ENCODE data around the gene NEGR1. TPM values are rescaled to one million over a fixed set of nuclear protein-coding genes. Genes with fewer than 3 reads are reported as not detected.

NEGR1 gene
- total and polyA plus RNA-seq, 4 donors, result 0.08 to 0.14 (median 0.12) TPM; not detected in 1

GRCh38 chr1:71566413-71566812 lies 715.9 kb downstream of the NEGR1 start:
- TF ChIP-seq ZBTB33 (IDR thresholded peaks at IDR 0.05) (no peak), TAF1 (conservative IDR thresholded peaks at IDR 0.05) (no peak), GABPA (IDR thresholded peaks at IDR 0.05 in 1 of 2, conservative IDR thresholded peaks at IDR 0.05 in 1 of 2) (no peak), NR2F2 (IDR thresholded peaks at IDR 0.05) (no peak), ATF3 (IDR thresholded peaks at IDR 0.05) (no peak), HNF4A (conservative IDR thresholded peaks at IDR 0.05) (no peak), HNF4G (IDR thresholded peaks at IDR 0.05) (no peak), YY1 (IDR thresholded peaks at IDR 0.05) (no peak), RAD21 (IDR thresholded peaks at IDR 0.05) (no peak), REST (IDR thresholded peaks at IDR 0.05) (no peak)
- H3K36me3 ChIP-seq (ENCODE audit: control insufficient read depth in 4 of 4, insufficient read depth in 3 of 4, low read depth in 1 of 4, low read length in 3 of 4), result no peaks in the 10 kb centered on the region
- no peak overlapping the region for H3K27ac ChIP-seq (ENCODE audit: low read depth in 1 of 2, low read length in 2 of 2)
- H3K27me3 ChIP-seq (ENCODE audit: control insufficient read depth in 4 of 4, insufficient read depth in 4 of 4, low read length in 3 of 4), result no peaks in the 10 kb centered on the region
- 80% methylated on average over 1 of the region's 1 CpG for WGBS
- no peaks in the 10 kb centered on the region for H3K4me1 ChIP-seq (ENCODE audit: control insufficient read depth in 4 of 4, insufficient read depth in 4 of 4, low read length in 3 of 4)
- no peak overlapping the region for H3K9ac ChIP-seq (ENCODE audit: low read depth in 1 of 2, low read length in 2 of 2)
- DNase-seq (ENCODE audit: low spot score), result no peak
- H3K9me3 ChIP-seq (ENCODE audit: control insufficient read depth in 4 of 4, low read length in 3 of 4), result no peaks in the 10 kb centered on the region
- H3K4me3 ChIP-seq (ENCODE audit: low read depth in 1 of 3, low read length in 3 of 3), result no peak overlapping the region

GRCh38 chr1:71565831-71566230 lies 716.5 kb downstream of the NEGR1 start:
- H3K27ac ChIP-seq (ENCODE audit: low read depth in 1 of 2, low read length in 2 of 2), result no peak overlapping the region
- no peak for TF ChIP-seq MAX (IDR thresholded peaks at IDR 0.05)
- no peak for TF ChIP-seq RXRA (IDR thresholded peaks at IDR 0.05)
- TF ChIP-seq REST (IDR thresholded peaks at IDR 0.05), result no peak
- no peak for TF ChIP-seq NR2F2 (IDR thresholded peaks at IDR 0.05)
- no peak for TF ChIP-seq ZBTB33 (IDR thresholded peaks at IDR 0.05)
- TF ChIP-seq JUND (IDR thresholded peaks at IDR 0.05), result no peak
- TF ChIP-seq EGR1 (IDR thresholded peaks at IDR 0.05; ENCODE audit: low read depth in 2 of 2), result no peak
- TF ChIP-seq YY1 (IDR thresholded peaks at IDR 0.05), result no peak
- TF ChIP-seq SP1 (IDR thresholded peaks at IDR 0.05), result no peak
- no peak for TF ChIP-seq RAD21 (IDR thresholded peaks at IDR 0.05)
- TF ChIP-seq HNF4A (conservative IDR thresholded peaks at IDR 0.05), result no peak

More at GRCh38 chr1:71565831-71566230, 716.5 kb downstream of the NEGR1 start:
- no peak overlapping the region for H3K4me3 ChIP-seq (ENCODE audit: low read depth in 1 of 3, low read length in 3 of 3)
- DNase-seq (ENCODE audit: low spot score), result no peak
- no peaks in the 10 kb centered on the region for H3K9me3 ChIP-seq (ENCODE audit: control insufficient read depth in 4 of 4, low read length in 3 of 4)
- H3K9ac ChIP-seq (ENCODE audit: low read depth in 1 of 2, low read length in 2 of 2), result no peak overlapping the region
- WGBS, result 54% methylated on average over 3 of the region's 3 CpGs
- no peaks in the 10 kb centered on the region for H3K36me3 ChIP-seq (ENCODE audit: control insufficient read depth in 4 of 4, insufficient read depth in 3 of 4, low read depth in 1 of 4, low read length in 3 of 4)
- H3K27me3 ChIP-seq (ENCODE audit: control insufficient read depth in 4 of 4, insufficient read depth in 4 of 4, low read length in 3 of 4), result no peaks in the 10 kb centered on the region
- H3K4me1 ChIP-seq (ENCODE audit: control insufficient read depth in 4 of 4, insufficient read depth in 4 of 4, low read length in 3 of 4), result no peaks in the 10 kb centered on the region
